Liver (tissue), 3 donors: ENCODE results near the gene IL1RAPL2.

Experiments
- GABPA ChIP-seq, 2 donors: IDR thresholded peaks in 1 of 2; conservative IDR thresholded peaks in 1 of 2; 2 replicates each; pipeline ENCODE4 v1.6.1; 2016; ENCODE audit warnings: antibody characterized with exemption in 2 of 2, mild to moderate bottlenecking in 1 of 2, moderate library complexity in 1 of 2
- JUND ChIP-seq, 2 donors: IDR thresholded peaks; 2 replicates each; pipeline ENCODE4 v1.6.1; 2016; ENCODE audit warnings: antibody characterized with exemption in 2 of 2
- NR2F2 ChIP-seq: IDR thresholded peaks from 2 replicates; pipeline ENCODE4 v1.6.1; 2016; ENCODE audit warnings: antibody characterized with exemption
- RAD21 ChIP-seq, 2 donors: IDR thresholded peaks; 2 replicates each; pipeline ENCODE4 v1.6.1; 2016; ENCODE audit warnings: antibody characterized with exemption in 2 of 2, mild to moderate bottlenecking in 2 of 2
- SP1 ChIP-seq: IDR thresholded peaks from 2 replicates; pipeline ENCODE4 v1.6.1; 2018; ENCODE audit warnings: antibody characterized with exemption, mild to moderate bottlenecking
- TAF1 ChIP-seq: conservative IDR thresholded peaks from 2 replicates; pipeline ENCODE4 v1.6.1; 2016; ENCODE audit warnings: antibody characterized with exemption, mild to moderate bottlenecking
- YY1 ChIP-seq: IDR thresholded peaks from 2 replicates; pipeline ENCODE4 v1.6.1; 2016; ENCODE audit warnings: antibody characterized with exemption, mild to moderate bottlenecking
- TF ChIP-seq, protein P1 (sequence below): fragments of 150-350 bp; IDR thresholded peaks from 2 replicates; pipeline ENCODE4 v1.5.1; 2017; ENCODE audit warnings: improper control_type of control experiment, low read depth, low read length; ENCODE audit not compliant: missing input control
- TF ChIP-seq, protein P2 (sequence below): IDR thresholded peaks from 2 replicates; pipeline ENCODE4 v1.6.1; 2016; ENCODE audit warnings: antibody characterized with exemption
- TF ChIP-seq, protein P3 (sequence below): IDR thresholded peaks from 2 replicates; pipeline ENCODE4 v1.6.1; 2016; ENCODE audit warnings: antibody characterized with exemption
- TF ChIP-seq, protein P4 (sequence below): IDR thresholded peaks from 2 replicates; pipeline ENCODE4 v1.6.1; 2016; ENCODE audit warnings: antibody characterized with exemption, mild to moderate bottlenecking
- donor health status: healthy.
- donor health status: healthy.

DNA sequence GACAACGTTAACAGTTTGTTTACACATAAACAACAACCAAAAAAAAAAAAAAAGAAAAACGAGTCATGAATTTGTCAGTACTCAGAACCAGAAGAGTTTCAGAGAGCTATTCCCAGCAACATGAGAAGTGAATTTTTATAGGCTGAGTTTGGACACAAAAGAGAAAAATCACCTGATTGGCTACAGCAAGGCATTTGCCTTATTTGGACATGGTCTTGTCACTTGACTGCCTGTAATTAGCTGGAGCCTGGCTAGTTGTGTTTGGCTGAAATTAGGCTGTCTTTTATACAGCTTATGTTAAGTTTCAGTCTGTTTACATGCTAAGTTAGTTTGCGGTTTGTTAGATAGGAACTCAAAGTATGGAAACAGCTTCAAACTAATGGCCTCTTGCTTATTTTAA, 655.4 kb downstream of the IL1RAPL2 start:
- TF ChIP-seq, protein P1, sequence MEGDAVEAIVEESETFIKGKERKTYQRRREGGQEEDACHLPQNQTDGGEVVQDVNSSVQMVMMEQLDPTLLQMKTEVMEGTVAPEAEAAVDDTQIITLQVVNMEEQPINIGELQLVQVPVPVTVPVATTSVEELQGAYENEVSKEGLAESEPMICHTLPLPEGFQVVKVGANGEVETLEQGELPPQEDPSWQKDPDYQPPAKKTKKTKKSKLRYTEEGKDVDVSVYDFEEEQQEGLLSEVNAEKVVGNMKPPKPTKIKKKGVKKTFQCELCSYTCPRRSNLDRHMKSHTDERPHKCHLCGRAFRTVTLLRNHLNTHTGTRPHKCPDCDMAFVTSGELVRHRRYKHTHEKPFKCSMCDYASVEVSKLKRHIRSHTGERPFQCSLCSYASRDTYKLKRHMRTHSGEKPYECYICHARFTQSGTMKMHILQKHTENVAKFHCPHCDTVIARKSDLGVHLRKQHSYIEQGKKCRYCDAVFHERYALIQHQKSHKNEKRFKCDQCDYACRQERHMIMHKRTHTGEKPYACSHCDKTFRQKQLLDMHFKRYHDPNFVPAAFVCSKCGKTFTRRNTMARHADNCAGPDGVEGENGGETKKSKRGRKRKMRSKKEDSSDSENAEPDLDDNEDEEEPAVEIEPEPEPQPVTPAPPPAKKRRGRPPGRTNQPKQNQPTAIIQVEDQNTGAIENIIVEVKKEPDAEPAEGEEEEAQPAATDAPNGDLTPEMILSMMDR = no peak
- TF ChIP-seq, protein P2, sequence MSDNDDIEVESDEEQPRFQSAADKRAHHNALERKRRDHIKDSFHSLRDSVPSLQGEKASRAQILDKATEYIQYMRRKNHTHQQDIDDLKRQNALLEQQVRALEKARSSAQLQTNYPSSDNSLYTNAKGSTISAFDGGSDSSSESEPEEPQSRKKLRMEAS = no peak
- TF ChIP-seq JUND (IDR thresholded peaks at IDR 0.05) = no peak
- TF ChIP-seq RAD21 (IDR thresholded peaks at IDR 0.05) = no peak
- TF ChIP-seq, protein P3, sequence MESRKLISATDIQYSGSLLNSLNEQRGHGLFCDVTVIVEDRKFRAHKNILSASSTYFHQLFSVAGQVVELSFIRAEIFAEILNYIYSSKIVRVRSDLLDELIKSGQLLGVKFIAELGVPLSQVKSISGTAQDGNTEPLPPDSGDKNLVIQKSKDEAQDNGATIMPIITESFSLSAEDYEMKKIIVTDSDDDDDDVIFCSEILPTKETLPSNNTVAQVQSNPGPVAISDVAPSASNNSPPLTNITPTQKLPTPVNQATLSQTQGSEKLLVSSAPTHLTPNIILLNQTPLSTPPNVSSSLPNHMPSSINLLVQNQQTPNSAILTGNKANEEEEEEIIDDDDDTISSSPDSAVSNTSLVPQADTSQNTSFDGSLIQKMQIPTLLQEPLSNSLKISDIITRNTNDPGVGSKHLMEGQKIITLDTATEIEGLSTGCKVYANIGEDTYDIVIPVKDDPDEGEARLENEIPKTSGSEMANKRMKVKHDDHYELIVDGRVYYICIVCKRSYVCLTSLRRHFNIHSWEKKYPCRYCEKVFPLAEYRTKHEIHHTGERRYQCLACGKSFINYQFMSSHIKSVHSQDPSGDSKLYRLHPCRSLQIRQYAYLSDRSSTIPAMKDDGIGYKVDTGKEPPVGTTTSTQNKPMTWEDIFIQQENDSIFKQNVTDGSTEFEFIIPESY = no peak
- no peak for TF ChIP-seq SP1
- TF ChIP-seq GABPA (IDR thresholded peaks at IDR 0.05 in 1 of 2, conservative IDR thresholded peaks at IDR 0.05 in 1 of 2) = no peak
- TF ChIP-seq YY1 = no peak
- TF ChIP-seq TAF1 = no peak
- TF ChIP-seq NR2F2 = no peak
- TF ChIP-seq, protein P4, sequence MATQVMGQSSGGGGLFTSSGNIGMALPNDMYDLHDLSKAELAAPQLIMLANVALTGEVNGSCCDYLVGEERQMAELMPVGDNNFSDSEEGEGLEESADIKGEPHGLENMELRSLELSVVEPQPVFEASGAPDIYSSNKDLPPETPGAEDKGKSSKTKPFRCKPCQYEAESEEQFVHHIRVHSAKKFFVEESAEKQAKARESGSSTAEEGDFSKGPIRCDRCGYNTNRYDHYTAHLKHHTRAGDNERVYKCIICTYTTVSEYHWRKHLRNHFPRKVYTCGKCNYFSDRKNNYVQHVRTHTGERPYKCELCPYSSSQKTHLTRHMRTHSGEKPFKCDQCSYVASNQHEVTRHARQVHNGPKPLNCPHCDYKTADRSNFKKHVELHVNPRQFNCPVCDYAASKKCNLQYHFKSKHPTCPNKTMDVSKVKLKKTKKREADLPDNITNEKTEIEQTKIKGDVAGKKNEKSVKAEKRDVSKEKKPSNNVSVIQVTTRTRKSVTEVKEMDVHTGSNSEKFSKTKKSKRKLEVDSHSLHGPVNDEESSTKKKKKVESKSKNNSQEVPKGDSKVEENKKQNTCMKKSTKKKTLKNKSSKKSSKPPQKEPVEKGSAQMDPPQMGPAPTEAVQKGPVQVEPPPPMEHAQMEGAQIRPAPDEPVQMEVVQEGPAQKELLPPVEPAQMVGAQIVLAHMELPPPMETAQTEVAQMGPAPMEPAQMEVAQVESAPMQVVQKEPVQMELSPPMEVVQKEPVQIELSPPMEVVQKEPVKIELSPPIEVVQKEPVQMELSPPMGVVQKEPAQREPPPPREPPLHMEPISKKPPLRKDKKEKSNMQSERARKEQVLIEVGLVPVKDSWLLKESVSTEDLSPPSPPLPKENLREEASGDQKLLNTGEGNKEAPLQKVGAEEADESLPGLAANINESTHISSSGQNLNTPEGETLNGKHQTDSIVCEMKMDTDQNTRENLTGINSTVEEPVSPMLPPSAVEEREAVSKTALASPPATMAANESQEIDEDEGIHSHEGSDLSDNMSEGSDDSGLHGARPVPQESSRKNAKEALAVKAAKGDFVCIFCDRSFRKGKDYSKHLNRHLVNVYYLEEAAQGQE = no peak
